Uterus (tissue), 4 donors: Measurements from ENCODE around the gene CDC42BPA. TPM values are rescaled to one million over a fixed set of nuclear protein-coding genes. Genes with fewer than 3 reads are reported as not detected.
"Not testable (repeated sequence)": the region's sequence is repeated elsewhere in the genome, so short reads cannot be mapped to it uniquely, and the experiment has no call there.

Source experiments
- DNase-seq, 2 donors: peaks; one replicate each; pipeline ENCODE4 v3.0.0-alpha.2; 2019 to 2020
- H3K27ac ChIP-seq, 2 donors: fragments of 200-600 bp; sonication (generic); 1 replicate in 1 of 2; 2 replicates in 1 of 2; pipeline ENCODE4 v1.5.1; 2016 to 2018
- H3K27me3 ChIP-seq, 2 donors: fragments of 200-600 bp; sonication (generic); one replicate each; pipeline ENCODE4 v1.5.1; 2018 to 2019; ENCODE audit warnings: control low read depth in 1 of 2
- H3K36me3 ChIP-seq, 2 donors: fragments of 200-600 bp; sonication (generic); one replicate each; pipeline ENCODE4 v1.5.1; 2019; ENCODE audit warnings: control low read depth in 1 of 2
- H3K4me1 ChIP-seq, 2 donors: fragments of 200-600 bp; sonication (generic); one replicate each; pipeline ENCODE4 v1.5.1; 2018 to 2019; ENCODE audit warnings: control low read depth in 1 of 2
- H3K4me3 ChIP-seq, 2 donors: fragments of 200-600 bp; sonication (generic); 1 replicate in 1 of 2; 2 replicates in 1 of 2; pipeline ENCODE4 v1.5.1; 2018 to 2019; ENCODE audit warnings: mild to moderate bottlenecking in 1 of 2
- H3K9me3 ChIP-seq, 2 donors: fragments of 200-600 bp; sonication (generic); one replicate each; pipeline ENCODE4 v1.5.1; 2019; ENCODE audit warnings: control low read depth in 1 of 2
- POLR2A ChIP-seq, 2 donors: fragments of 450-650 bp; IDR thresholded peaks; one replicate each; pipeline ENCODE4 v1.6.1; 2016; ENCODE audit warnings: antibody characterized with exemption in 2 of 2, mild to moderate bottlenecking in 1 of 2, moderate library complexity in 1 of 2
- intact Hi-C: fragments of 100-400 bp; cut with DNase I; formaldehyde crosslinking; loops from one replicate; pipeline ENCODE4 v1.15.1; 2023; ENCODE audit warnings: low total_unique reads
- total RNA-seq, 4 donors: library from RNA; depleted of rRNA in 3 of 4; stranded (reverse); fragments of >200 nt in 3 of 4; gene quantifications; one replicate each; pipeline versions ENCODE4 v1.1.0 to v1.2.4, GENCODE V29; 2014 to 2023
- TF ChIP-seq, protein P1 (sequence below), 4 experiments: fragments of 200-600 bp in 2 of 4; fragments of 450-650 bp in 2 of 4; sonication (generic) in 2 of 4; IDR thresholded peaks; one replicate each; pipeline ENCODE4 v1.5.1; 2016 to 2019; ENCODE audit warnings: antibody characterized with exemption in 4 of 4, mild to moderate bottlenecking in 2 of 4, moderate library complexity in 1 of 4
- donor health status: DM: yes; HTN: yes; CAD: no.

The CDC42BPA gene
- total RNA-seq, 4 donors from 2014 or later: 32.9 to 116 (median 55.2) TPM

DNA sequence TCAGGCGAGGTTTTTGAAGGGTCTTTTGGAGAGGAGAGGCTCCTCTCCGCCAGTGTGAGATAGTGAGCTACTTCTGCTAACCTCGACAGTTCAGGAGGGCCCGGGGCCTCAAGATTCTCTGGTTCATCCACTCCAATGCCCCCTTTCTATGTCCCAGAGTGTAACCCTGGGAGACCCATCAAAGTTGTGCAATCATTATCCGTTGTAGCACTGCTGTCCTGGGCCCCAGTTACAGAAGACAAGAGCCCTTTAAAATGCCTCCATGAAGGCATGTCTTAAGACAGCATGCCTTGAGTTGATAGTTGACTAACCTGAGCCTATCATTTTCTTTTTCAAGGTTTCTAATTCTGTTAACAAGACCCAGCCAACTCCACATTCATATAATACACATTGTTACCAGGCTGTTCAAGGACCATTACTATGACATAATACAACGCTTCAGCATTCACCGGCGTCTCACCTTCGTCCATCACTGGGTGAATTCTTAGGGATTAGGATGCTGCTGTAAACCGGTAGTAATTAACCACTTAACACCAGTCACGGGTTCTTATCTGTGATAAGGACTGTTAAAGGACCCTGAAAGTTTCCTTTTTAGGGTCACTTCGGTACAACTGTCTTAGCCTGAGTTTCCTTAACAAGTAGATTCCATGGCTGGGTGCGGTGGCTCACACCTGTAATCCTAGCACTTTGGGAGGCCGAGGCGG, 37.4 kb upstream of the CDC42BPA start:
- H3K4me3 ChIP-seq: no peak overlapping the region
- TF ChIP-seq, protein P1, sequence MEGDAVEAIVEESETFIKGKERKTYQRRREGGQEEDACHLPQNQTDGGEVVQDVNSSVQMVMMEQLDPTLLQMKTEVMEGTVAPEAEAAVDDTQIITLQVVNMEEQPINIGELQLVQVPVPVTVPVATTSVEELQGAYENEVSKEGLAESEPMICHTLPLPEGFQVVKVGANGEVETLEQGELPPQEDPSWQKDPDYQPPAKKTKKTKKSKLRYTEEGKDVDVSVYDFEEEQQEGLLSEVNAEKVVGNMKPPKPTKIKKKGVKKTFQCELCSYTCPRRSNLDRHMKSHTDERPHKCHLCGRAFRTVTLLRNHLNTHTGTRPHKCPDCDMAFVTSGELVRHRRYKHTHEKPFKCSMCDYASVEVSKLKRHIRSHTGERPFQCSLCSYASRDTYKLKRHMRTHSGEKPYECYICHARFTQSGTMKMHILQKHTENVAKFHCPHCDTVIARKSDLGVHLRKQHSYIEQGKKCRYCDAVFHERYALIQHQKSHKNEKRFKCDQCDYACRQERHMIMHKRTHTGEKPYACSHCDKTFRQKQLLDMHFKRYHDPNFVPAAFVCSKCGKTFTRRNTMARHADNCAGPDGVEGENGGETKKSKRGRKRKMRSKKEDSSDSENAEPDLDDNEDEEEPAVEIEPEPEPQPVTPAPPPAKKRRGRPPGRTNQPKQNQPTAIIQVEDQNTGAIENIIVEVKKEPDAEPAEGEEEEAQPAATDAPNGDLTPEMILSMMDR (IDR thresholded peaks at IDR 0.05): no peak
- TF ChIP-seq POLR2A (IDR thresholded peaks at IDR 0.05): no peak
- no peak for DNase-seq
- no peaks in the 10 kb centered on the region for H3K9me3 ChIP-seq
- intact Hi-C loops: no loop called here
- no peaks in the 10 kb centered on the region for H3K36me3 ChIP-seq
- H3K4me1 ChIP-seq: no peaks in the 10 kb centered on the region
- H3K27ac ChIP-seq: no peak overlapping the region
- no peaks in the 10 kb centered on the region for H3K27me3 ChIP-seq

DNA sequence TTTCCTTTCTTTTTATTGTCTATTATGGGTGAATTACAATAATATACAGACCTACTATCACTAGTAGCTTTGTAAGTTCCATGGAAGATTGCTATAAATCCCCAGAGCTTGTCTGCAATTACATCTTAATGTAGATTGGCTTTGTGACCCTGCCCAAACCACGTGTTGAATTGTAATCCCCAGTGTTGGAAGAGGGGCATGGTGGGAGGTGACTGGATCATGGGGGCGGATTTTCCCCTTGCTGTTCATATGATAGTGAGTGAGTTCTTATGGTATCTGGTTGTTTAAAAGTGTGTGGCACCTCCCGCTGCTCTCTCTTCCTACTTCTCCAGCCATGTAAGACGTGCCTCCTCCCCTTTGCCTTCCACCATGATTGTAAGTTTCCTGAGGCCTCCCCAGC, 34.9 kb upstream of the CDC42BPA start:
- intact Hi-C loops: no loop called here
- DNase-seq: no peak
- H3K9me3 ChIP-seq: no peaks in the 10 kb centered on the region
- no peaks in the 10 kb centered on the region for H3K27me3 ChIP-seq
- H3K4me3 ChIP-seq: no peak overlapping the region
- no peak overlapping the region for H3K27ac ChIP-seq
- H3K4me1 ChIP-seq: no peaks in the 10 kb centered on the region
- TF ChIP-seq POLR2A (IDR thresholded peaks at IDR 0.05): no peak
- H3K36me3 ChIP-seq: no peaks in the 10 kb centered on the region

DNA sequence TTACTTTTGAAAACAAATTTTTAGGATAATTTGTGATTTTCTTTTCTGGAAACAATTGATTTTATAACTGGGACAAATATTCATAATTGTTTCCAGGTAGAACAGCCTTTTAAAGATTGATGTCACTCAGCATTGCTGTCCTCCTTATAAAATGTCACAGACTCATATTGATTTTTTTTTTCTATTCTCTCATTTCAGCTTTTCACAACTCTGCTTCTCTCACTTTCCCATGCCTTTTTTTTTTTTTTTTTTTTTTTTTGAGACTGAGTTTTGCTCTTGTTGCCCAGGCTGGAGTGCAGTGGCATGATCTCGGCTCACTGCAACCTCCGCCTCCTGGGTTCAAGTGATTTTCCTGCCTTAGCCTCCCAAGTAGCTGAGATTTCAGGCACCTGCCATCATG, 33.9 kb upstream of the CDC42BPA start:
- H3K4me3 ChIP-seq, H3K36me3 ChIP-seq, intact Hi-C loops, DNase-seq, H3K4me1 ChIP-seq, H3K9me3 ChIP-seq, H3K27me3 ChIP-seq: not testable (repeated sequence)
- peak overlapping the region in 1 of 2 donors; percentile 45 for H3K27ac ChIP-seq

DNA sequence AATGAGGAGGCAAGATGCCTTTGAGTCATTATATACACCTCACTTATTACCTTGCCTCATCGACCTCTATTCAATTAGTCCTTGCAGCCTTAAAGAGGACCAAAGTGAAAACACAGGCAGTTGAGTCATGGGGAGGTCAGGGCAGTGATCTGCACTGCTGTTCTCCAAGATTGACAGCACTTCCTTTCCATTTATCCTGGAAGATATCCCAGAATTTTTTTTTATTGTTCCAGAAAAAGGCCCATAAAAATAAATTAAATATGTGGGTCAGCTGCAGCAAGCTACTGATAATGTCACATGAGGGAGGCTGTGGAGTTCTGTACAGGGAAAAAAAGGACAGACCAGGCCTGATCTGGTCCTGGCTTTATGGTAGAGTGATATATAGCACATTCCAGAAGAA, 33.2 kb upstream of the CDC42BPA start:
- H3K27me3 ChIP-seq: no peaks in the 10 kb centered on the region
- H3K27ac ChIP-seq: peak overlapping the region in 1 of 2 donors; percentile 45
- no peaks in the 10 kb centered on the region for H3K9me3 ChIP-seq
- no peaks in the 10 kb centered on the region for H3K4me1 ChIP-seq
- no peak for DNase-seq
- H3K4me3 ChIP-seq: no peak overlapping the region
- TF ChIP-seq, protein P1 (IDR thresholded peaks at IDR 0.05): no peak
- TF ChIP-seq POLR2A (IDR thresholded peaks at IDR 0.05): no peak
- intact Hi-C loops: no loop called here
- H3K36me3 ChIP-seq: no peaks in the 10 kb centered on the region

DNA sequence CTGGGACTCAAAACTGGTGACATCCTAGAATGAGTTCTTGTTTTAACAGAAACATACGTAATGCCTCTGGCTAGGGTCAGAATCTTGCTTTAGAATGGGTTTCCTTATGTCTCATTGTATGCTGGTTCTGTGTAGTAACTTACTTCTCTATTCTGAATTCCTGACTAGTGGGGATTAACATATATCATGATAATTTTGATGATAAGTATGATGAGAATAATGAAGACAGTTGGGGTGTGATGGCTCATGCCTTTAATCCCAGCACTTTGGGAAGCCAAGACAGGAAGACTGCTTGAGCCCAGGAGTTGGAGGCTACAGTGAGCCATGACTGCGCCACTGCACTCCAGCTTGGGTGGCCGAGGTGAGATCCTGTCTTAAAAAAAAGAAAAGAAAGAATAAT, 31.7 kb upstream of the CDC42BPA start:
- TF ChIP-seq, protein P1 (IDR thresholded peaks at IDR 0.05): no peak
- no peak for TF ChIP-seq POLR2A (IDR thresholded peaks at IDR 0.05)
- Histone ChIP-seq H3K4me3 (no peak overlapping the region), H3K27me3 (no peaks in the 10 kb centered on the region)

DNA sequence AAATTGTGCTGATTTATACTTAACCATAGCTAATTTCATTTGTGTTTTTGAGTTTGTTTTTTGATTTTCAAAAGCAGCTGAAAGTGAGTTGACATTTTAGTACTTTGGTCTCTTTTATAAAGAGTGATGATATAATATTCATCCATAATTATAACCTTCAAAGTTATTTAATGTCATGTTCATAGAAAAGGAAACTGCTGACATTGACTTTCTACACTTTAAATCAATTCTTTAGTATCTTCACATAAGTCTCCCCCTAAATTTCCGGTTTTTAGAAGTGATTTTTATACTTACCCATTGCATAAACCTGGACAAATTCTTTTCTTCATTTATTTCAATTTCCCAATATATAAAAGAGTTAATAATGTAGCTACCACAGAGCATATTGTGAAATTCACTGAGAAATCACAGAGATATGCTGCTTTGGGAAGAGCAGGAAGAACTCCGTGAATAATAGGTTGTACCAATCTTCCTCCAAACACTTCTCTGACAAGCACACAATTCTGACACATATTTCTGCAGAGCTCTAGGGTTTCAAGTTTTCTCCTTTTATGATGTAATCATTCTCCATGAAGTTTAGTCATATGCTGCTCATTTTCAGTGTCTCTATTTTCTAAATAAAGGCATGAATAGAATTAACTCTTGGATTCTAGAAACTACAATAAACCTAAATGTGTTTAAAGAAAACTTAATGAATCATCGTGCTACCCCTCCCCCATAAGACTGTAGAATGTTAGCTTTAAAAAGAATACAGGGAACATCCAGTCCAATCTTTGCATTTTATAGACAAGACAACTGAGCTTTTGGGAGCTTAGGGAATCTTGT, 25.6 kb upstream of the CDC42BPA start:
- no peak overlapping the region for H3K27ac ChIP-seq
- H3K36me3 ChIP-seq: no peaks in the 10 kb centered on the region
- no peak for TF ChIP-seq POLR2A (IDR thresholded peaks at IDR 0.05)
- TF ChIP-seq, protein P1 (IDR thresholded peaks at IDR 0.05): no peak
- H3K4me1 ChIP-seq: no peaks in the 10 kb centered on the region
- H3K27me3 ChIP-seq: no peaks in the 10 kb centered on the region
- DNase-seq: no peak
- intact Hi-C loops: no loop called here
- no peaks in the 10 kb centered on the region for H3K9me3 ChIP-seq
- H3K4me3 ChIP-seq: no peak overlapping the region

More for the DNA sequence above, 31.7 kb upstream of the CDC42BPA start:
- H3K36me3 ChIP-seq: no peaks in the 10 kb centered on the region
- no peaks in the 10 kb centered on the region for H3K9me3 ChIP-seq
- intact Hi-C loops: no loop called here
- DNase-seq: no peak
- no peak overlapping the region for H3K27ac ChIP-seq
- H3K4me1 ChIP-seq: no peaks in the 10 kb centered on the region
